ENCODE data around the gene DNAAF2.

DNA sequence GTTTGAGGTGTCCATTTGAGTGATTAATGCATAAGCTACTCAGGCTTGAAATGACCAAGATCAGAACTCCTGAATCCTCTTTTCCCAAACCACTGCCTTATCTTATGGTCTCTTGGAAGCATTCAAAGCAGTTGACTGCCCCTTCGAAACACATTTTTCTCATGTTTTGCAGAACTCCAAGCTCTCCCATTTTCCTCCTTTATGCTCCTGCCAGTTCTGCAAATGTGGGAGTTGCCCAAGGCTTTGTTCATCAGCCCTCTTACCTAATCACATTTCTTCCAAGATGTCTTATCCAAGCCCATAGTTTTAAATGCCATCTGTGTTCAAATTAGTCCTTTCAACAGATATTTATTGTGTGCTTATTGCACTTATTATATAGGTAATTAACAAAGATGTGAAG lies 1.8 kb upstream of the DNAAF2 start:
- TF ChIP-seq TAF1 (IDR thresholded peaks at IDR 0.05; ENCODE audit: borderline replicate concordance, insufficient read depth, low read length) (no peak), POLR2AphosphoS5 (IDR thresholded peaks at IDR 0.05; ENCODE audit: low read depth, low read length) (no peak)

All from PFSK-1 (cell line).